AG04449 (cell line): Measurements from ENCODE around the gene ATP6V0C.

ENCODE experiments used
- CTCF ChIA-PET: fragments of 350-600 bp; formaldehyde crosslinking; extraction: SDS; loops from one replicate; lab custom pipeline; 2021; ENCODE audit warnings: antibody characterized with exemption; lab: Yijun Ruan, JAX
- POLR2A ChIA-PET: fragments of 400-600, 350-600 bp; formaldehyde crosslinking; extraction: SDS; loops from one replicate; lab custom pipeline; 2020; ENCODE audit warnings: antibody characterized with exemption, inconsistent platforms; lab: Yijun Ruan, JAX
- DNase-seq: peaks from one replicate; pipeline ENCODE4 v3.0.0-alpha.2; 2010; ENCODE audit warnings: low read depth, low spot score
- H3K4me3 ChIP-seq: 2 replicates; pipeline ENCODE4 v1.5.1; 2011; ENCODE audit warnings: low read depth, mild to moderate bottlenecking, control low read depth, low read length
- TF ChIP-seq, protein P1 (sequence below): IDR thresholded peaks from one replicate; pipeline ENCODE4 v1.5.1; 2011; ENCODE audit warnings: mild to moderate bottlenecking, moderate library complexity, low read length, control low read depth, inconsistent platforms; ENCODE audit not compliant: insufficient read depth; ENCODE audit errors: missing control alignments

Gene ATP6V0C

DNA sequence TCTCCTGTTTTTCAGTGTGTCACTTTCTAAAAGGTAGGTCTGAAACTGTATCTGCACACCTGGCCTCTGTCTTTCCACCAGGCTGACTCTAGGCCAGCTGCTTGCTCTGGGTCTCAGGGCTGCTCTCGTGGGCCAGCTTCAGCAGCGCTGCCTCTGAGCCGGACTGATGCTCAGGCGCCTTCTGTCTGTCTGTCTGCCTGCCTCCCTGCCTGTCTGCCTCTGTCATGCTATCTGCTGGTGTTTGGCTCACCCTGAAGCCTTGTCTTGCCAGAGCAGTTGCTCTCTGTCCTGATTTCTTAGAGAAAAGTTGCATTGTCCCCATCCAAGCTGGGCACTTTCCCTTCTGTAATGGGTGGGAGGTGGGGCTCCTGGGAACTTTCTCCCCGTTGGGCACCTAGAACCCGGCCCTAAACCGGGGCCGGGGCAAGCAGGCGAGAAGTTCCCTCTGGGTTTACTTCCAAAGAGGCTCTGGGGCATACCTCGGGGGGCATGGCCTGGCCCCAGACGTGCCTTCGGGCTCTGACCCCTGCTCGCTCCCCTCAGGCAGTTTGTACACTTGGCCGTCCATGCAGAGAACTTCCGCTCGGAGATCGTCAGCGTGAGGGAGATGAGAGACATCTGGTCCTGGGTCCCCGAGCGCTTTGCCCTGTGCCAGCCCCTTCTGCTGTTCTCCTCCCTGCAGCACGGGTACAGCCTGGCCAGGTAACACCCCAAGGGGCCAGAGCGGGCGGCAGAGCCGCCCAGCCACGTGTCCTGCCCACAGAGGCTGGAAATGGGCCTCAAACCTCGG lies 15.9 kb upstream of the ATP6V0C start:
- CTCF ChIA-PET = interaction anchor here (0.8 to 4.1 kb wide), 5 partner anchors 10 to 158 kb away, joined by 3 to 33 read pairs (median 4); partner anchors contain the start of gene ABCA3
- DNase-seq = no peak
- TF ChIP-seq, protein P1, sequence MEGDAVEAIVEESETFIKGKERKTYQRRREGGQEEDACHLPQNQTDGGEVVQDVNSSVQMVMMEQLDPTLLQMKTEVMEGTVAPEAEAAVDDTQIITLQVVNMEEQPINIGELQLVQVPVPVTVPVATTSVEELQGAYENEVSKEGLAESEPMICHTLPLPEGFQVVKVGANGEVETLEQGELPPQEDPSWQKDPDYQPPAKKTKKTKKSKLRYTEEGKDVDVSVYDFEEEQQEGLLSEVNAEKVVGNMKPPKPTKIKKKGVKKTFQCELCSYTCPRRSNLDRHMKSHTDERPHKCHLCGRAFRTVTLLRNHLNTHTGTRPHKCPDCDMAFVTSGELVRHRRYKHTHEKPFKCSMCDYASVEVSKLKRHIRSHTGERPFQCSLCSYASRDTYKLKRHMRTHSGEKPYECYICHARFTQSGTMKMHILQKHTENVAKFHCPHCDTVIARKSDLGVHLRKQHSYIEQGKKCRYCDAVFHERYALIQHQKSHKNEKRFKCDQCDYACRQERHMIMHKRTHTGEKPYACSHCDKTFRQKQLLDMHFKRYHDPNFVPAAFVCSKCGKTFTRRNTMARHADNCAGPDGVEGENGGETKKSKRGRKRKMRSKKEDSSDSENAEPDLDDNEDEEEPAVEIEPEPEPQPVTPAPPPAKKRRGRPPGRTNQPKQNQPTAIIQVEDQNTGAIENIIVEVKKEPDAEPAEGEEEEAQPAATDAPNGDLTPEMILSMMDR = no peak
- POLR2A ChIA-PET = interaction anchor here (0.6 kb wide), 1 partner anchor 222 kb away, joined by 3 read pairs; no protein-coding TSS in a partner anchor
- H3K4me3 ChIP-seq = no peak overlapping the region

DNA sequence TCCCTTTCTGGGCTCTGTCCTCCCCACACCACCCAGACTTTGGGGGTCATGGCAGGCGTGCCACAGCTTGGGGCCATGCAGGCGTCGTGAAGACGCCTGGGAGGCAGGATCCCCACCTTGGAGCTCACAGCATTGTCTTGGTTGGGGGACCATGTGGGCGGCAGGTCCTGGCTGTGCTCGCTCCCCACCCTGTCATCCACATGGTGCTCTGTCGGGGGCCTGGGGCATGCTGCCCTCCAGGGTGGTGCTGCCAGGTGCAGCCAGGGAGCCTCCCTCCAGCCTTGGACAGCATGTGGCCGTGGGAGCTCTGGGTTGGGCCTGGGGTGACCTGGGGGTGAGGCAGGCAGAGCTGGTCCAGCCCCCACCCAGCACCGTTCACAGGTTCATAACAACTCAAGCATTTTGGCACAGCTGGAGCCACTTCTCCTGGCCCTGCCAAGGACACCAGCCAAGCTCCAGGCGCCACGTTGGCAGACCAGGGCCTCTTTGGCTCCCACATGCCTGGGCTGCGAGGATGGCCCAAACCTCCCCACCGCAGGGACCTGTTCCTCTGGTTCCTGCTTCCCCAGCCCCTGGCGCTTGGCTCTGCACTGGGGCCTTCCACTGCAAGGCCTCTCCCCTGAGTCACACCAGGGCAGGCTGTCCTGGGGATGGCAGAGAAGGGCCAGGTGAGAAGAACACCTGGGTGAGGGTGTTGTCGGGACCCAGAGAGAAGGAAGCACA lies 15.1 kb upstream of the ATP6V0C start:
- TF ChIP-seq, protein P1 = no peak
- no peak for DNase-seq
- CTCF ChIA-PET = interaction anchor here (0.7 to 4.1 kb wide), 6 partner anchors 11 to 222 kb away, joined by 3 to 33 read pairs (median 4); partner anchors contain the start of gene ABCA3
- H3K4me3 ChIP-seq = no peak overlapping the region
- POLR2A ChIA-PET = no interaction called here

DNA sequence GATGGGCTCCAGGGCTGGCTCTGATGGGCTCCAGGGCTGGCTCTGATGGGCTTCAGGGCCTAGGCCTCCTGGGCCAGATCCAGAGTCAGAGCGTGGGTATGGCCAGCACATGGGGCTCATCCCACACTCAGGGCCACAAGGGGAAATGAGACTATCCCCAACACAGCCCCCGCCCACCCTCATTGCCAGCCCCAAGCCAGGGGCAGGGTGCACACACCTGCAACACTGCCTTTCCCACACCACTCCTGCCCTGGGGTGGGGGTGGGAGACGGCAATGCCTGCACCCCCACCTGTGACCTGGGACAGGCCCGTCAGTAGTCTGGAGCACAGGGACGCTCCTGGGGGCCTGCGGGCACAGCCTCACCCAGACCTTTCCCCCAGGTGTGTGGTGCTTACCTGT lies 14.3 kb upstream of the ATP6V0C start:
- CTCF ChIA-PET = interaction anchor here (0.7 to 4.1 kb wide), 6 partner anchors 11 to 223 kb away, joined by 3 to 41 read pairs (median 21); no protein-coding TSS in a partner anchor
- POLR2A ChIA-PET = no interaction called here
- TF ChIP-seq, protein P1 = no peak
- no peak overlapping the region for H3K4me3 ChIP-seq
- no peak for DNase-seq

DNA sequence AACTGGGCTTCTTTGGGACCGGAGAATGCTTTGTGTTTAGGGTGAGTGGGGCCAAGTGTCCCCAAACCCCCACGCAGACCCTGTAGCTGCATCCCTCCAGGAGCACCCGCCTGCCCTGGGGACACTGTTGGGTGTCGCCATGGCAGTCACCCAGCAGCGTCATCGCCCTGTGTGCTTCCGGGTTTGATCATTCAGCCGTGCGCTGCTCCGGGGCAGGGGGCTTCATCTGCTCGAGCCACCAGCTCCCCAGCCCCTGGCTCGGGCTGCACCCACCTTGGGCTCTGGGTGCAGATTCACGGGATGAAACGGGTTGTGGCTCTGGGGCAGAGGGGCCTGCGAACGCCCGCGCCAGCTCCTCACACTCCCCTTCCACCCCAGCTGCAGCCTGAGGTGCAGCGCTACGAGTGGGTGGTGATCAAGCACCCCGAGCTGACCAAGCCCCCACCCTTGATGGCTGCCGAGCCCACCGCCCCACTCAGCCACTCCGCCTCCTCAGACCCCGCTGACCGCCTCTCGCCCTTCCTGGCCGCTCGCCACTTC lies 13.8 kb upstream of the ATP6V0C start:
- TF ChIP-seq, protein P1 = no peak
- H3K4me3 ChIP-seq = no peak overlapping the region
- ChIA-PET POLR2A (no interaction called here), CTCF (interaction anchor here (0.9 to 4.1 kb wide), 8 partner anchors 8 to 231 kb away, joined by 3 to 41 read pairs (median 19); partner anchors contain the start of gene ATP6V0C)
- no peak for DNase-seq

DNA sequence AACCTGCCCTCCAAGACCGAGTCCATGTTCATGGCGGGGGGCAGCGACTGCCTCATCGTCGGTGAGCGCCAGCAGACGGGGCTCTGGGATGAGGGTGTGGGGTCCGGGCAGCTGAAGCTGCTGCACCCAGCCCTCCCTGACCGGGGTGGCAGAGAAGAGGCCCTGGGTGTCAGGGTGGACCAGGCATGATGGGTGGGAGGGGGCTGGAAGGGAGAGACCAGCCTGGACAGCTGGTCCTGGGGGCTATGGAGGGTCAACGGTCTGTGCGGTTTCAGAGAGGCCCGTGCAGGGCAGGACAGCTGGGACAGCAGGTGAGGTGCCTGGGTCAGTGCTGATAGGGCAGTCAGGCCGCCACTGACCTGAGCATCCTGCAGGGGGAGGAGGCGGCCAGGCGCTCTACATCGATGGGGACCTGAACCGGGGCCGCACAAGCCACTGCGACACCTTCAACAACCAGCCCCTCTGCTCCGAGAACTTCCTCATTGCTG lies 13.3 kb upstream of the ATP6V0C start:
- CTCF ChIA-PET = interaction anchor here (0.6 to 4.1 kb wide), 23 partner anchors 8 to 243 kb away, joined by 3 to 41 read pairs (median 5); partner anchors contain the start of genes AMDHD2, ATP6V0C, CCNF and NTN3
- POLR2A ChIA-PET = interaction anchor here (1.0 to 1.5 kb wide), 2 partner anchors 103 to 345 kb away, joined by 3 to 8 read pairs; partner anchors contain the start of gene TRAF7
- DNase-seq = no peak
- no peak overlapping the region for H3K4me3 ChIP-seq
- TF ChIP-seq, protein P1 = no peak
